Tibial artery (tissue), 4 donors: ENCODE results near the gene ZNF292.
"Not testable (repeated sequence)": the region's sequence is repeated elsewhere in the genome, so short reads cannot be mapped to it uniquely, and the experiment has no call there.

Experiments
- DNase-seq, 2 donors: peaks; one replicate each; pipeline ENCODE4 v3.0.0-alpha.2; 2019
- H3K27ac ChIP-seq, 2 donors: fragments of 200-600 bp; sonication (generic) in 1 of 2; 1 replicate in 1 of 2; 2 replicates in 1 of 2; pipeline ENCODE4 v1.5.1; 2018 to 2019; ENCODE audit warnings: mild to moderate bottlenecking in 1 of 2
- H3K27me3 ChIP-seq, 2 donors: fragments of 200-600 bp; sonication (generic) in 1 of 2; one replicate each; pipeline versions ENCODE4 v1.5.1 to v1.6.0; 2016 to 2019
- H3K36me3 ChIP-seq, 3 donors: fragments of 200-600 bp; sonication (generic) in 2 of 3; one replicate each; pipeline ENCODE4 v1.5.1; 2016 to 2019; ENCODE audit warnings: mild to moderate bottlenecking in 2 of 3
- H3K4me1 ChIP-seq, 4 donors: fragments of 200-600 bp; sonication (generic) in 2 of 4; 1 replicate in 3 of 4; 2 replicates in 1 of 4; pipeline ENCODE4 v1.5.1; 2016 to 2019
- H3K4me3 ChIP-seq, 2 donors: fragments of 200-600 bp; sonication (generic) in 1 of 2; 1 replicate in 1 of 2; 2 replicates in 1 of 2; pipeline ENCODE4 v1.5.1; 2018 to 2019; ENCODE audit warnings: mild to moderate bottlenecking in 2 of 2
- H3K9me3 ChIP-seq, 3 donors: fragments of 200-600 bp; sonication (generic) in 1 of 3; one replicate each; pipeline ENCODE4 v1.5.1; 2016 to 2019
- intact Hi-C: fragments of 100-400 bp; cut with DNase I; formaldehyde crosslinking; loops from one replicate; pipeline ENCODE4 v1.15.0; 2023; ENCODE audit warnings: low total_unique reads
- TF ChIP-seq, protein P1 (sequence below), 2 experiments: fragments of 200-600 bp in 1 of 2; fragments of 450-650 bp in 1 of 2; IDR thresholded peaks; one replicate each; pipeline ENCODE4 v1.5.1; 2017 to 2019; ENCODE audit warnings: antibody characterized with exemption in 2 of 2, mild to moderate bottlenecking in 1 of 2, moderate library complexity in 1 of 2

ZNF292 gene

DNA sequence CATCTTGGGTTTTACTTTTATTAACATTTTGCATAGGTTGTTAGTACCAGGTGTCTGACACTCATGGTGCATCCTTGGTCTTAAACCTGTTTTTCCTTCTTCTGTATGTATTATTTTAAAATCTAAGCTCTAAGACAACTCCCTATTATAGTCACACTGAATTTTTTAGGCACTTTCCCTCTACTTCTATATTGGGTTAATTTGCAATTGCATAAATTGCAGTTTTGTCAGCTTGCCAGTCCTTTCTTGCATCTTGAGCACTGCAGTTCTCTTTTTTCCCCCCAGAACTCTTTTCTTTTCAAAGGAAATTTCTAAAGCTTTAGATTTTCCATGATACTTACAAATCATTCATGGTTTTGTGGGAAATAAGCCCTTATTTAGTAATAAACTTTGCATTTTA lies 70.6 kb downstream of the ZNF292 start:
- H3K27me3 ChIP-seq, result no peaks in the 10 kb centered on the region
- no peak overlapping the region for H3K27ac ChIP-seq
- DNase-seq, result no peak
- H3K36me3 ChIP-seq, result peaks cover 22 to 25% (median 24%) of the 10 kb centered on the region in 3 donors
- no peak overlapping the region for H3K4me3 ChIP-seq
- intact Hi-C loops, result no loop called here
- TF ChIP-seq, protein P1, sequence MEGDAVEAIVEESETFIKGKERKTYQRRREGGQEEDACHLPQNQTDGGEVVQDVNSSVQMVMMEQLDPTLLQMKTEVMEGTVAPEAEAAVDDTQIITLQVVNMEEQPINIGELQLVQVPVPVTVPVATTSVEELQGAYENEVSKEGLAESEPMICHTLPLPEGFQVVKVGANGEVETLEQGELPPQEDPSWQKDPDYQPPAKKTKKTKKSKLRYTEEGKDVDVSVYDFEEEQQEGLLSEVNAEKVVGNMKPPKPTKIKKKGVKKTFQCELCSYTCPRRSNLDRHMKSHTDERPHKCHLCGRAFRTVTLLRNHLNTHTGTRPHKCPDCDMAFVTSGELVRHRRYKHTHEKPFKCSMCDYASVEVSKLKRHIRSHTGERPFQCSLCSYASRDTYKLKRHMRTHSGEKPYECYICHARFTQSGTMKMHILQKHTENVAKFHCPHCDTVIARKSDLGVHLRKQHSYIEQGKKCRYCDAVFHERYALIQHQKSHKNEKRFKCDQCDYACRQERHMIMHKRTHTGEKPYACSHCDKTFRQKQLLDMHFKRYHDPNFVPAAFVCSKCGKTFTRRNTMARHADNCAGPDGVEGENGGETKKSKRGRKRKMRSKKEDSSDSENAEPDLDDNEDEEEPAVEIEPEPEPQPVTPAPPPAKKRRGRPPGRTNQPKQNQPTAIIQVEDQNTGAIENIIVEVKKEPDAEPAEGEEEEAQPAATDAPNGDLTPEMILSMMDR (IDR thresholded peaks at IDR 0.05), result no peak
- H3K4me1 ChIP-seq, result no peaks in the 10 kb centered on the region
- no peaks in the 10 kb centered on the region for H3K9me3 ChIP-seq

GRCh38 chr6:87230801-87231200 lies 75.4 kb downstream of the ZNF292 start:
- Histone ChIP-seq H3K27ac (no peak overlapping the region), H3K36me3 (peaks cover 0 to 4% (median 0%) of the 10 kb centered on the region in 3 donors), H3K4me3 (no peak overlapping the region), H3K4me1 (no peaks in the 10 kb centered on the region), H3K9me3 (no peaks in the 10 kb centered on the region), H3K27me3 (no peaks in the 10 kb centered on the region)
- intact Hi-C loops, result loop anchor here (10.0 kb wide), 1 partner anchor 96 kb away; no protein-coding TSS in a partner anchor
- TF ChIP-seq, protein P1 (IDR thresholded peaks at IDR 0.05), result no peak
- DNase-seq, result no peak

GRCh38 chr6:87237804-87238203 lies 82.4 kb downstream of the ZNF292 start:
- H3K9me3 ChIP-seq, result no peaks in the 10 kb centered on the region
- H3K4me3 ChIP-seq, result no peak overlapping the region
- no peaks in the 10 kb centered on the region for H3K27me3 ChIP-seq
- H3K36me3 ChIP-seq, result peaks cover 11 to 25% (median 11%) of the 10 kb centered on the region in 3 donors
- no peak overlapping the region for H3K27ac ChIP-seq
- no peak for DNase-seq
- intact Hi-C loops, result loop anchor here (10.0 kb wide), 1 partner anchor 103 kb away; no protein-coding TSS in a partner anchor
- TF ChIP-seq, protein P1 (IDR thresholded peaks at IDR 0.05), result peak; percentile 51 to 55
- no peaks in the 10 kb centered on the region for H3K4me1 ChIP-seq

GRCh38 chr6:87239098-87239635 lies 83.8 kb downstream of the ZNF292 start:
- DNase-seq, H3K27ac ChIP-seq, H3K27me3 ChIP-seq, H3K4me1 ChIP-seq, H3K9me3 ChIP-seq, H3K4me3 ChIP-seq: not testable (repeated sequence)
- peaks cover 10 to 25% (median 15%) of the 10 kb centered on the region in 3 donors for H3K36me3 ChIP-seq
- intact Hi-C loops, result loop anchor here (10.0 kb wide), 1 partner anchor 104 kb away; no protein-coding TSS in a partner anchor

DNA sequence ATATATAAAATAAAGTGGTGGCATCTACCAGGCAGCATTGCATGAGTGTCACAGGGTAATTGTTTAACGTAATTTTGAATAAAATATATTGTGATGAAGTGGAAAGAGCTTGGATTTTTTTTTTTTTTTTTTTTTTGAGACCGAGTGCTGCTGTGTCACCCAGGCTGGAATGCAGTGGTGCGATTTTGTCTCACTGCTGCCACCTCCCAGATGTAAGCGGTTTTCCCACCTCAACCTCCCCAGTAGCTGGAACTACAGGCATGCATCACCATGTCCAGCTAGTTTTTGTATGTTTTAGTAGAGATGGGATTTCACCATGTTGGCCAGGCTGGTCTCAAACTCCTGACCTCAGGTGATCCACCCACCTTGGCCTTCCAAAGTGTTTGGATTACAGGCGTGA lies 85.9 kb downstream of the ZNF292 start:
- TF ChIP-seq, protein P1 (IDR thresholded peaks at IDR 0.05), result no peak
- no peaks in the 10 kb centered on the region for H3K9me3 ChIP-seq
- no peak overlapping the region for H3K4me3 ChIP-seq
- H3K27ac ChIP-seq, result no peak overlapping the region
- H3K4me1 ChIP-seq, result no peaks in the 10 kb centered on the region
- peaks cover 11 to 34% (median 28%) of the 10 kb centered on the region in 3 donors for H3K36me3 ChIP-seq
- no peaks in the 10 kb centered on the region for H3K27me3 ChIP-seq
- no peak for DNase-seq
- intact Hi-C loops, result no loop called here

GRCh38 chr6:87242311-87242710 lies 86.9 kb downstream of the ZNF292 start:
- TF ChIP-seq, protein P1 (IDR thresholded peaks at IDR 0.05), result no peak
- Histone ChIP-seq H3K27me3 (no peaks in the 10 kb centered on the region), H3K4me3 (no peak overlapping the region), H3K36me3 (peaks cover 18 to 44% (median 36%) of the 10 kb centered on the region in 3 donors), H3K27ac (no peak overlapping the region), H3K4me1 (no peaks in the 10 kb centered on the region), H3K9me3 (no peaks in the 10 kb centered on the region)
- no peak for DNase-seq
- intact Hi-C loops, result no loop called here
